HFF-Myc (cell line): ENCODE data around the gene ROPN1.
"Not testable (repeated sequence)": the region's sequence is repeated elsewhere in the genome, so short reads cannot be mapped to it uniquely, and the experiment has no call there.

Source experiments
- DNase-seq: peaks from one replicate; pipeline ENCODE4 v3.0.0-alpha.2; 2011; ENCODE audit warnings: low read depth; ENCODE audit errors: extremely low read depth
- H3K4me3 ChIP-seq: replicated peaks from 2 replicates; pipeline ENCODE4 v1.5.1; 2011; ENCODE audit warnings: low read depth, mild to moderate bottlenecking, control low read depth, low read length
- CTCF ChIP-seq: IDR thresholded peaks from 2 replicates; pipeline ENCODE4 v1.5.1; 2012; ENCODE audit warnings: mild to moderate bottlenecking, low read depth, low read length, control low read depth; ENCODE audit errors: missing control alignments

Gene ROPN1

GRCh38 chr3:123991730-123992588 lies at the start of gene ROPN1:
Gene ROPN1, minus strand, starts transcription at chr3:123992124. Its CDS starts 11,643 bp downstream, at chr3:123980481.
- H3K4me3 ChIP-seq, DNase-seq: not testable (repeated sequence)

- no peak overlapping the region for H3K4me3 ChIP-seq
- no peak for TF ChIP-seq CTCF
- DNase-seq, result no peak
Observed at GRCh38 chr3:124041553-124041952, 49.6 kb upstream of the ROPN1 start.

GRCh38 chr3:124037326-124037725 lies 45.4 kb upstream of the ROPN1 start:
- TF ChIP-seq CTCF, result no peak
- no peak overlapping the region for H3K4me3 ChIP-seq

DNA sequence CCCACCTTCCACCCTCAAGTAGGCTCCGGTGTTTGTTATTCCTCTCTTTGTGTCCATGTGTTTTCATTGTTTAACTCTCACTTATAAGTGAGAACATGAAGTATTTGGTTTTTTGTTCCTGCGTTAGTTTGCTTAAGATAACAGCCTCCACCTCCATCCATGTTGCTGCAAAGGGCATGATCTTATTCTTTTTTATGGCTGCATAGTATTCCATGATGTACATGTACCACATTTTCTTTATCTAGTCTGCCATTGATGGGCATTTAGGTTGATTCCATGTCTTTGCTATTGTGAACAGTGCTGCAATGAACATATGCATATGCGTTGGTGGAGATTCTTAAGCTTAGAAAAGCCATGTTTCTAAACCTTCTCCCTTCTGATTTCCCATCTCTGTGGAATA lies 44.3 kb upstream of the ROPN1 start:
- H3K4me3 ChIP-seq, DNase-seq: not testable (repeated sequence)

More at GRCh38 chr3:124037326-124037725, 45.4 kb upstream of the ROPN1 start:
- no peak for DNase-seq

- TF ChIP-seq CTCF, result no peak
- H3K4me3 ChIP-seq, result no peak overlapping the region
- DNase-seq, result no peak
Observed at GRCh38 chr3:124035463-124036121, 43.7 kb upstream of the ROPN1 start.

DNA sequence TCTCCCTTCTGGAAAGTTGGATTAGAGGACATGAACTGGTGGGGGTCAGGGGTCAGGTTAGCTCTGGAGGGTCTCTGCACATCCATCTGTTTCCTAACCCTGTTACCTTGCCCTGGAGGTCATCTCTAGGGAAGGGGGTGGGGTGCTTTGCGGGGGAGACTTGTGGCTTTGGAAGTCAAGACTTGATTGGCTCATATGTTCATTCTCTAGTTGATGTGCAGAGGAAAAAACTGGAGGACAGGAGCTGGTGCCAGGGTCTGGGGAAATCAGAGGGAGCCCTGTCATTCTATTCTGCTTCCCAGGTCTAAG lies 42.9 kb upstream of the ROPN1 start:
- TF ChIP-seq CTCF, result no peak
- H3K4me3 ChIP-seq, result no peak overlapping the region
- no peak for DNase-seq

DNA sequence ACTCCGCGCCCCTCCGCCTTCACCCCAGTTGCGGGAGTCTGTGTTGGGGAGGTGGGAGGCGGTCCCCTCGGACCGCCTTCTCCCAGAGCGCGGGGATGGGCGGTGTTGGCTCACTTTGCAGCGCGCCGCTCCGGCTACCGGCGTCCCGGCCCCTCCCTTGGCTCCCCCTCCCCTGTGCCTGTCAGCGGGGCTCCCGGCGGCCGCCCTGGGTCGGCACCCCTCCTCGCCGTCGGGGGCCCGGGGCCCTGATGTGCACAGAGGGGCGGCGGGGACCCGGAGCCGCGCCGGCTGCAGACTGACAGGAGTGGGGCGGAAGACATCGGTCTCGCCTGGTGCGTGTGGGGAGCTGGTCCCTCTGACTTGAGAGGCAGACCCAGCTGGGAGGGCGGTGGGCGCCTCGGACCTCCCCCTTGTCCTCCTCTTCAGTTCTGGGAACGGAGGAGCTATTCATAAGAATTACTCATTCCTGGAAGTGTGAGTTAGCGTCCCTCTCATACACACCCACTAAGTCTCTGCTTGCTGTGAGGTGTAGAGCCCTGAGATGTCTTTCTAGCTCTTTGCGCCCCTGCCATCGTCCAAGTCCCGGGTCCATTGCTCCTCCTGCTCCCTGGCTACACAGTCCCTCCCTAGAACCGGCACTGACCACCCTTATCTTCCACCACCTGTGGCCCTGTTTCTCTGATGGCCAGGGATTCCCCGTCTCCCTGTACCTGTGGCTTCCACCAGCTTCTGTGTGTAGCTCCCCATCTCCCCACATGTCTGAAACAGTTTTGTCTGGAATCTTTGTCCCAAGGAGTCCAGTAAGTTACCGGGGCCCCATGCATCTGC lies 42.3 kb upstream of the ROPN1 start:
- H3K4me3 ChIP-seq, result peak overlapping the region; percentile 46
- no peak for TF ChIP-seq CTCF
- no peak for DNase-seq
